ENCODE data around the gene RNU1-4.
"Not testable (repeated sequence)": the region's sequence is repeated elsewhere in the genome, so short reads cannot be mapped to it uniquely, and the experiment has no call there.

DNA sequence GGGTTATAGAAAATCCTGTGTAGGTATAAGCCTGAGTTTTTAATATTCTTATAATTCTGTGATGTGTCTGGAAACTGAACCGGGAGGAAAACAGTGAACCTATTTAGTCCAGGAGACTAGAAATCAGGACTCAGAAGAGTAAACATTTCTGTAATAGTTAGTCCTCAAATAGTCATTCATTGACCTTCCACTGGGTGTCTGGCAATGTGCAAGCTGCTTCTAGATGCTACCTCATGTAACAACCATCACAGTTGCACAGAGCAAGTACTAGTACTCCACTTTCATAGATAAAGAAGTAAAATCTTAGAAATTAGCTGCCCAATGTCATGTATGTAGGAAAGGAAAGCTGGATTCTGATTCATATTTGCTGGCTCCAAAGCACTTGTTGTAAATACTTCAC is 15.1 kb downstream of the RNU1-4 start:
- TF ChIP-seq, protein P1, sequence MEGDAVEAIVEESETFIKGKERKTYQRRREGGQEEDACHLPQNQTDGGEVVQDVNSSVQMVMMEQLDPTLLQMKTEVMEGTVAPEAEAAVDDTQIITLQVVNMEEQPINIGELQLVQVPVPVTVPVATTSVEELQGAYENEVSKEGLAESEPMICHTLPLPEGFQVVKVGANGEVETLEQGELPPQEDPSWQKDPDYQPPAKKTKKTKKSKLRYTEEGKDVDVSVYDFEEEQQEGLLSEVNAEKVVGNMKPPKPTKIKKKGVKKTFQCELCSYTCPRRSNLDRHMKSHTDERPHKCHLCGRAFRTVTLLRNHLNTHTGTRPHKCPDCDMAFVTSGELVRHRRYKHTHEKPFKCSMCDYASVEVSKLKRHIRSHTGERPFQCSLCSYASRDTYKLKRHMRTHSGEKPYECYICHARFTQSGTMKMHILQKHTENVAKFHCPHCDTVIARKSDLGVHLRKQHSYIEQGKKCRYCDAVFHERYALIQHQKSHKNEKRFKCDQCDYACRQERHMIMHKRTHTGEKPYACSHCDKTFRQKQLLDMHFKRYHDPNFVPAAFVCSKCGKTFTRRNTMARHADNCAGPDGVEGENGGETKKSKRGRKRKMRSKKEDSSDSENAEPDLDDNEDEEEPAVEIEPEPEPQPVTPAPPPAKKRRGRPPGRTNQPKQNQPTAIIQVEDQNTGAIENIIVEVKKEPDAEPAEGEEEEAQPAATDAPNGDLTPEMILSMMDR (IDR thresholded peaks at IDR 0.05) = not testable (repeated sequence)
- TF ChIP-seq, protein P2, sequence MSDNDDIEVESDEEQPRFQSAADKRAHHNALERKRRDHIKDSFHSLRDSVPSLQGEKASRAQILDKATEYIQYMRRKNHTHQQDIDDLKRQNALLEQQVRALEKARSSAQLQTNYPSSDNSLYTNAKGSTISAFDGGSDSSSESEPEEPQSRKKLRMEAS (IDR thresholded peaks at IDR 0.05; ENCODE audit: low read depth) = not testable (repeated sequence)
- TF ChIP-seq FOXM1 (IDR thresholded peaks at IDR 0.05; ENCODE audit: low read depth); YY1 (IDR thresholded peaks at IDR 0.05; ENCODE audit: low read depth); GABPA (IDR thresholded peaks at IDR 0.05; ENCODE audit: low read depth); NRF1 (IDR thresholded peaks at IDR 0.05; ENCODE audit: low read depth, low read length): not testable (repeated sequence)
- TF ChIP-seq, protein P3, sequence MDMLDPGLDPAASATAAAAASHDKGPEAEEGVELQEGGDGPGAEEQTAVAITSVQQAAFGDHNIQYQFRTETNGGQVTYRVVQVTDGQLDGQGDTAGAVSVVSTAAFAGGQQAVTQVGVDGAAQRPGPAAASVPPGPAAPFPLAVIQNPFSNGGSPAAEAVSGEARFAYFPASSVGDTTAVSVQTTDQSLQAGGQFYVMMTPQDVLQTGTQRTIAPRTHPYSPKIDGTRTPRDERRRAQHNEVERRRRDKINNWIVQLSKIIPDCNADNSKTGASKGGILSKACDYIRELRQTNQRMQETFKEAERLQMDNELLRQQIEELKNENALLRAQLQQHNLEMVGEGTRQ (IDR thresholded peaks at IDR 0.05; ENCODE audit: borderline replicate concordance, low read depth, low read length) = not testable (repeated sequence)

All from SK-N-SH (cell line).